Spleen (tissue), 11 donors: ENCODE measurements around the gene SHMT2. TPM values are rescaled to one million over a fixed set of nuclear protein-coding genes. Genes with fewer than 3 reads are reported as not detected.

ENCODE experiments used
- DNase-seq: peaks from one replicate; pipeline ENCODE4 v3.0.0-alpha.2; 2020
- H3K27ac ChIP-seq, 8 donors: fragments of 200-600 bp; sonication (generic) in 7 of 8; 1 replicate in 4 of 8; 2 replicates in 4 of 8; pipeline versions ENCODE4 v1.5.0 to v1.8.0; 2016 to 2021; ENCODE audit warnings: inconsistent platforms in 4 of 8, mild to moderate bottlenecking in 4 of 8, moderate library complexity in 1 of 8
- H3K27me3 ChIP-seq, 7 donors: fragments of 200-600 bp; sonication (generic) in 6 of 7; replicated peaks in 1 of 7; 1 replicate in 4 of 7; 2 replicates in 3 of 7; pipeline versions ENCODE4 v1.5.0 to v1.8.0; 2016 to 2021; ENCODE audit warnings: inconsistent platforms in 3 of 7, mild to moderate bottlenecking in 1 of 7
- H3K36me3 ChIP-seq, 6 donors: fragments of 200-600 bp; sonication (generic) in 5 of 6; 1 replicate in 4 of 6; 2 replicates in 2 of 6; pipeline versions ENCODE4 v1.5.0 to v1.8.0; 2016 to 2021; ENCODE audit warnings: inconsistent platforms in 2 of 6
- H3K4me1 ChIP-seq, 6 donors: fragments of 200-600 bp; sonication (generic) in 5 of 6; 1 replicate in 3 of 6; 2 replicates in 3 of 6; pipeline versions ENCODE4 v1.5.0 to v1.8.0; 2016 to 2021; ENCODE audit warnings: inconsistent platforms in 3 of 6
- H3K4me3 ChIP-seq, 8 donors: fragments of 200-600 bp; sonication (generic) in 7 of 8; 1 replicate in 4 of 8; 2 replicates in 4 of 8; pipeline versions ENCODE4 v1.5.0 to v1.8.0; 2016 to 2021; ENCODE audit warnings: inconsistent platforms in 4 of 8, mild to moderate bottlenecking in 4 of 8, moderate library complexity in 2 of 8
- H3K9me3 ChIP-seq, 8 donors: fragments of 200-600 bp; sonication (generic) in 7 of 8; 1 replicate in 4 of 8; 2 replicates in 4 of 8; pipeline versions ENCODE4 v1.5.0 to v1.8.0; 2016 to 2021; ENCODE audit warnings: inconsistent platforms in 4 of 8
- POLR2A ChIP-seq, 3 donors: fragments of 450-650 bp; IDR thresholded peaks; one replicate each; pipeline ENCODE4 v1.5.1; 2017; ENCODE audit warnings: antibody characterized with exemption in 3 of 3, mild to moderate bottlenecking in 1 of 3
- POLR2AphosphoS5 ChIP-seq, 3 donors: sonication (generic); formaldehyde crosslinking; IDR thresholded peaks; one replicate each; pipeline ENCODE4 v1.5.1; 2017; ENCODE audit warnings: antibody characterized with exemption in 3 of 3
- whole genome bisulfite sequencing, 5 donors: extraction: QIAGEN DNeasy Blood & Tissue Kit in 3 of 5; methylation state at CpG; one replicate each; pipeline versions ENCODE4 v1.1.5 to v1.1.7; 2013 to 2018; 5-methylcytosine and 5-hydroxymethylcytosine counted together
- intact Hi-C: fragments of 100-400 bp; cut with DNase I; formaldehyde crosslinking; loops from one replicate; pipeline ENCODE4 v1.15.0; 2023; ENCODE audit warnings: low total_unique reads
- polyA plus RNA-seq, 3 donors: library from polyadenylated mRNA; stranded (reverse); fragments of 200-250 nt; gene quantifications; one replicate each; pipeline ENCODE4 v1.2.1, GENCODE V29; 2013
- total RNA-seq, 7 donors: library from RNA; depleted of rRNA in 3 of 7; stranded (reverse); fragments of >200 nt in 3 of 7; fragmentation: NEBNext Ultra II Directional in 4 of 7; extraction: Animal tissue kit (Norgen Biotek cat#: 25700) in 4 of 7; gene quantifications; one replicate each; pipeline versions ENCODE4 v1.1.0 to v1.2.1, GENCODE V29; 2016 to 2021
- TF ChIP-seq, protein P1 (sequence below), 11 experiments: fragments of 200-600 bp in 7 of 11; fragments of 450-650 bp in 4 of 11; sonication (generic) in 4 of 11; IDR thresholded peaks in 8 of 11; conservative IDR thresholded peaks in 3 of 11; 1 replicate in 7 of 11; 2 replicates in 4 of 11; pipeline versions ENCODE4 v1.4.0 to v1.8.0; 2016 to 2021; ENCODE audit warnings: antibody characterized with exemption in 11 of 11, inconsistent platforms in 4 of 11, mild to moderate bottlenecking in 1 of 11
- donor health status: healthy with polysubstance abuse.
- donor health status: DM: no; HTN: no; CAD: no; lungs with moderate emphysema.
- donor health status: DM: no; HTN: no; CAD: no.
- donor health status: Bipolar disorder and iron deficiency.
- donor health status: healthy.
- donor health status: DM: no; HTN: no; CAD: no.
- donor health status: DM: yes; HTN: yes; CAD: no.

The SHMT2 gene
- total and polyA plus RNA-seq, 10 donors = 47.3 to 86.6 (median 62.9) TPM

DNA sequence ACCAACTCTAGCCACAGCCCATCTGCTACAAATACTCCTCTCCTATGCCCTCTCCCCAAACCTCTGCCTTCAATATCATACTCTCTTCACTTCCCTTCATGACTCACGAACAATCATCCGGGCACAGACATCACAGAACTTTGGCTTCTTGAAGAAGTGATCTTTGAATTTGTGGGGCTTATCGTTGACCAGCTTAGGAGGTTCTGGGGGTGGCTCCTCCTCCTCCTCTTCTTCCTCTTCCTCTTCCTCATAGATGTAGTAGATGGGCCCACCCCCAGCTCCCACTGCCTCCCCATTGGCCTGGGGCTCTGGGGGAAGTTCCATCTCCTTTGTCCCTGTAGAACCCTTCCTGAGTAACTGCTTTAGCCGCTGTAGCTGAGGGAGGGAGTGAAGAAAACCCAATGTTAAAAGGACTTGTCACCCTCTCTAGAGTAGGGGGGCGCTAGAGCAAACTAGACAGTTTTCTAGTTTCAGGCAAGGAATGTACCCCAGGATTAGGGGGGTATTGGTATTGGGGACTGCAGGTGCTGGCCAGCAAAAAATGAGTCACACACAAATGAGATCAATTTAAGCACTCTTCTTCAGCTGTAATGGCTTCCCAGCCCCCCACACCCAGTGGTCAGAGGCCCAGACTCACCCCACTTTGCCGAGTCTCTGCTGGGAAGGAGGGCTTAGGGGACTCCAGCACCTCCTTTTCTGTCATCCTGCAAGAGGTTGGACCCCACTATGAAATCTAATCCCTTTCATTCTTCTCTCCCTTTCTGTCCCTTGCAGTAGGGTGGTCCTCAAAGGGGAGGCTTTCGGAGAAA is 19.6 kb downstream of the SHMT2 start:
- H3K36me3 ChIP-seq = peaks cover 0 to 15% (median 1%) of the 10 kb centered on the region in 6 donors
- no peaks in the 10 kb centered on the region for H3K9me3 ChIP-seq
- peak overlapping the region in 1 of 8 donors; percentile 23 for H3K27ac ChIP-seq
- peaks cover 0 to 15% (median 3%) of the 10 kb centered on the region in 7 donors for H3K27me3 ChIP-seq
- 51 to 63% (median 63%) methylated on average over 7 of the region's 7 CpGs for WGBS, 5 donors
- TF ChIP-seq POLR2AphosphoS5 (IDR thresholded peaks at IDR 0.05) (no peak), POLR2A (IDR thresholded peaks at IDR 0.05) (no peak)
- TF ChIP-seq, protein P1, sequence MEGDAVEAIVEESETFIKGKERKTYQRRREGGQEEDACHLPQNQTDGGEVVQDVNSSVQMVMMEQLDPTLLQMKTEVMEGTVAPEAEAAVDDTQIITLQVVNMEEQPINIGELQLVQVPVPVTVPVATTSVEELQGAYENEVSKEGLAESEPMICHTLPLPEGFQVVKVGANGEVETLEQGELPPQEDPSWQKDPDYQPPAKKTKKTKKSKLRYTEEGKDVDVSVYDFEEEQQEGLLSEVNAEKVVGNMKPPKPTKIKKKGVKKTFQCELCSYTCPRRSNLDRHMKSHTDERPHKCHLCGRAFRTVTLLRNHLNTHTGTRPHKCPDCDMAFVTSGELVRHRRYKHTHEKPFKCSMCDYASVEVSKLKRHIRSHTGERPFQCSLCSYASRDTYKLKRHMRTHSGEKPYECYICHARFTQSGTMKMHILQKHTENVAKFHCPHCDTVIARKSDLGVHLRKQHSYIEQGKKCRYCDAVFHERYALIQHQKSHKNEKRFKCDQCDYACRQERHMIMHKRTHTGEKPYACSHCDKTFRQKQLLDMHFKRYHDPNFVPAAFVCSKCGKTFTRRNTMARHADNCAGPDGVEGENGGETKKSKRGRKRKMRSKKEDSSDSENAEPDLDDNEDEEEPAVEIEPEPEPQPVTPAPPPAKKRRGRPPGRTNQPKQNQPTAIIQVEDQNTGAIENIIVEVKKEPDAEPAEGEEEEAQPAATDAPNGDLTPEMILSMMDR (IDR thresholded peaks at IDR 0.05 in 8 of 11, conservative IDR thresholded peaks at IDR 0.05 in 3 of 11) = no peak
- DNase-seq = no peak
- intact Hi-C loops = no loop called here
- H3K4me1 ChIP-seq = peaks cover 0 to 11% (median 1%) of the 10 kb centered on the region in 6 donors
- peak overlapping the region in 3 of 8 donors; percentile 8 to 28 (median 19) for H3K4me3 ChIP-seq

DNA sequence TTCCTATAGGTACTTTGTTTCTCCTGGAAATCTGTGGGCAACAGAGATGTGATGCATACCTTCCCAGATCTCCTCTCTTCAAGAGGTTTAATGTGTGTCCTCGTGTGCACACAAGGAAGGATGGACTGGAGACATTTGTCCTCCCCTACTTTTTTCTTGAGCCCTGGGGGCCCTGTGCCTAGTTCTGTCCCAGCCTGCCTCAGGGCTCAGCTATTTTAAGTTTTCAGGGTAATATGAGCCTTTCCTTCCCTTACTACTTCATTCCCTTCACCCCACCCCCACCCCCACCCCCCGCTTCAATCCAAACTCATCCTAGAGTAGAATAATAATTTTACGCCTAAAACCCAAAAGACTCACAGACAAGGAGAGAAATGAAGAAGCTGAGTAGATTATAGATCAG is 21.0 kb downstream of the SHMT2 start:
- intact Hi-C loops = no loop called here

DNA sequence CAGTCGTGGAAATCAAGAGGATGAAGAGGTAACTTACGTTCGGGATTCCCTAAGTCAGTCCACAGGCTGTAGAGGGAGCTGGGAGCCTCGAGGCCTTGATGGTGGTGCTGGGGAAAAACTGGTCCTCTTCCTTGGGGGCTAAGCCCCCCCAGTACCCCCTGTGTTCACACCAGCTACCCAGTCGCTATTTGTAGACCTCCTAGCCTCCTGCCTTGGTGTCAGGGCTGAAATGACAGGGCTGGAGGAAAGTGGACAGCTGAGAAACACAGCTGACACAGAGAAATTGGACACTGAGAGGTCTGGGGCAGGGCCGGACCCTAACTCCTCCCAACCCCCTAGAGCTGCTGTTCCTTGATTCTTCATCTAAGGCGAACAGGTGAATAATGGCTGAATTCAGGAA is 21.4 kb downstream of the SHMT2 start, which contains the start of gene STAC3:
STAC3 (minus strand) TSS at position 232 of the 400 bp plus-strand sequence. CDS start 1,551 bp downstream, outside the sequence.
- no peak for DNase-seq
- H3K4me3 ChIP-seq = no peak within 1 kb of the TSS
- H3K27me3 ChIP-seq = no peaks in the 10 kb centered on the region
- H3K4me1 ChIP-seq = peaks cover 0 to 10% (median 0%) of the 10 kb centered on the region in 6 donors
- WGBS, 5 donors = 71 to 88% (median 84%) methylated on average over 7 of the region's 7 CpGs
- peaks cover 0 to 32% (median 18%) of the 10 kb centered on the region in 6 donors for H3K36me3 ChIP-seq
- intact Hi-C loops = no loop called here
- H3K27ac ChIP-seq = no peak within 1 kb of the TSS
- no peak for TF ChIP-seq POLR2AphosphoS5 (IDR thresholded peaks at IDR 0.05)
- no peak for TF ChIP-seq POLR2A (IDR thresholded peaks at IDR 0.05)
- no peaks in the 10 kb centered on the region for H3K9me3 ChIP-seq

More for the DNA sequence above, 21.0 kb downstream of the SHMT2 start:
- H3K9me3 ChIP-seq = no peaks in the 10 kb centered on the region
- H3K4me1 ChIP-seq = peaks cover 0 to 10% (median 0%) of the 10 kb centered on the region in 6 donors
- no peak for DNase-seq
- H3K36me3 ChIP-seq = peaks cover 0 to 27% (median 14%) of the 10 kb centered on the region in 6 donors
- H3K4me3 ChIP-seq = no peak overlapping the region
- H3K27ac ChIP-seq = no peak overlapping the region
- TF ChIP-seq POLR2A (IDR thresholded peaks at IDR 0.05) (no peak), POLR2AphosphoS5 (IDR thresholded peaks at IDR 0.05) (no peak)
- TF ChIP-seq, protein P1 (IDR thresholded peaks at IDR 0.05 in 8 of 11, conservative IDR thresholded peaks at IDR 0.05 in 3 of 11) = no peak
- WGBS, 5 donors = 85 to 91% (median 89%) methylated on average over 3 of the region's 3 CpGs
- H3K27me3 ChIP-seq = peaks cover 0 to under 1% (median 0%) of the 10 kb centered on the region in 7 donors

DNA sequence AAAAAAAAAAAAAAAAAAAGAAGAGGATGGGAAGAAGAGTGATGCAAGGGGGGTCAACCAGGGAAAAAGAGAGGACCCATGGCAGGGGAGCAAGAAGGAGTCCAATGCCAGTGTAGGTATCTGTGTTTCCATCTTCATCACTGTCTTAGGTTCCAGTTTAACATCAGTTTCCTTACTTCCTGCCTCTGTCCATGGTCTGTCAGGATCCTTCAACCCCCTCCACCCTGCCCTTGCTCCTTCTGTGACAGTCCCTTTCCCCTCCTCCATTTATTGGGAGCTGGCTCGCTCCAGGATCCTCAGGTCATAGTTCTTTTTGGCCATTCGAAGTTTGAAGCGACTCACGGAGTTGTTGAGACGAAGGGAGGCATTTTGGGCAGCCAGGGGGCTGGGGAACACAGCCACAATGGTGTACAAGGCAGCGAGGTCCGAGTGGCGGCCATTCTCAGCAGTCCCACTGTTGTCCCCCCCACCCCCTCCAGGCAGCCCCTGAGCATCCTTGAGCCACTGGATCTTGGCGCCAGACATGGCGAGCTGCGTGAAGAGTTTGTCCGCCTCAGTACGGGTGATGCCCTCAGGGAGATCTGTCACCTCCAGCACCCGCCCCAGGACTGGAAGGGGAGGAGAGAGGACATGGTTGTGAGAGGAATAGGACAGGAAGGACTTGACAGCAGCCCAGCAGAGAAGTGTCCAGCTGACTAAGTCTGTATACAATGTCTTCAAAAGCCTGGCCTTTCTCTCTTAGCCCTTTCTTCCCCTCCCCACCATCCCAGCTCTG is 25.2 kb downstream of the SHMT2 start:
- no peak overlapping the region for H3K27ac ChIP-seq
- 96 to 98% (median 97%) methylated on average over 12 to 14 of the region's 14 CpGs for WGBS, 5 donors
- no peak for DNase-seq
- intact Hi-C loops = no loop called here
- no peaks in the 10 kb centered on the region for H3K27me3 ChIP-seq
- no peaks in the 10 kb centered on the region for H3K9me3 ChIP-seq
- TF ChIP-seq POLR2A (IDR thresholded peaks at IDR 0.05) (no peak), POLR2AphosphoS5 (IDR thresholded peaks at IDR 0.05) (peak in 1 of 3 donors; percentile 15)
- TF ChIP-seq, protein P1 (IDR thresholded peaks at IDR 0.05 in 8 of 11, conservative IDR thresholded peaks at IDR 0.05 in 3 of 11) = no peak
- no peak overlapping the region for H3K4me3 ChIP-seq
- peaks cover 2 to 67% (median 55%) of the 10 kb centered on the region in 6 donors for H3K36me3 ChIP-seq
- H3K4me1 ChIP-seq = no peaks in the 10 kb centered on the region
